VCaP (cell line): ENCODE measurements around the gene MYO9A.

Experiments used
- H3K27ac ChIP-seq: fragments of 450-650 bp; 2 replicates; pipeline ENCODE4 v1.5.1; 2017
- CTCF ChIP-seq: fragments of 450-650 bp; conservative IDR thresholded peaks from 2 replicates; pipeline ENCODE4 v1.5.1; 2017; ENCODE audit warnings: mild to moderate bottlenecking, moderate library complexity

MYO9A gene

GRCh38 chr15:71943806-71944205 lies 174.1 kb downstream of the MYO9A start:
- no peak overlapping the region for H3K27ac ChIP-seq
- no peak for TF ChIP-seq CTCF

GRCh38 chr15:71939981-71940588 lies 177.9 kb downstream of the MYO9A start:
- TF ChIP-seq CTCF, result no peak
- no peak overlapping the region for H3K27ac ChIP-seq

- TF ChIP-seq CTCF, result no peak
These were observed 180.2 kb downstream of the MYO9A start for GRCh38 chr15:71937650-71938311.

GRCh38 chr15:71934446-71934845 lies 183.5 kb downstream of the MYO9A start:
- H3K27ac ChIP-seq, result no peak overlapping the region
- no peak for TF ChIP-seq CTCF

More at GRCh38 chr15:71937650-71938311, 180.2 kb downstream of the MYO9A start:
- no peak overlapping the region for H3K27ac ChIP-seq

GRCh38 chr15:71932689-71933088 lies 185.3 kb downstream of the MYO9A start:
- no peak for TF ChIP-seq CTCF
- H3K27ac ChIP-seq, result no peak overlapping the region

GRCh38 chr15:71931261-71931660 lies 186.7 kb downstream of the MYO9A start:
- TF ChIP-seq CTCF, result no peak
- H3K27ac ChIP-seq, result no peak overlapping the region

- no peak for TF ChIP-seq CTCF
- no peak overlapping the region for H3K27ac ChIP-seq
These were observed 192.8 kb downstream of the MYO9A start for GRCh38 chr15:71925145-71925544.
